ENCODE results near the gene TMEM266.

Gene TMEM266

GRCh38 chr15:76201536-76202255 is 141.9 kb downstream of the TMEM266 start:
- no peak for DNase-seq (ENCODE audit: low read depth, low spot score)

- no peak for DNase-seq (ENCODE audit: low read depth, low spot score)
Measured at GRCh38 chr15:76203346-76204108, 143.7 kb downstream of the TMEM266 start.

GRCh38 chr15:76204109-76204845 is 144.5 kb downstream of the TMEM266 start:
- DNase-seq (ENCODE audit: low read depth, low spot score), result no peak

DNA sequence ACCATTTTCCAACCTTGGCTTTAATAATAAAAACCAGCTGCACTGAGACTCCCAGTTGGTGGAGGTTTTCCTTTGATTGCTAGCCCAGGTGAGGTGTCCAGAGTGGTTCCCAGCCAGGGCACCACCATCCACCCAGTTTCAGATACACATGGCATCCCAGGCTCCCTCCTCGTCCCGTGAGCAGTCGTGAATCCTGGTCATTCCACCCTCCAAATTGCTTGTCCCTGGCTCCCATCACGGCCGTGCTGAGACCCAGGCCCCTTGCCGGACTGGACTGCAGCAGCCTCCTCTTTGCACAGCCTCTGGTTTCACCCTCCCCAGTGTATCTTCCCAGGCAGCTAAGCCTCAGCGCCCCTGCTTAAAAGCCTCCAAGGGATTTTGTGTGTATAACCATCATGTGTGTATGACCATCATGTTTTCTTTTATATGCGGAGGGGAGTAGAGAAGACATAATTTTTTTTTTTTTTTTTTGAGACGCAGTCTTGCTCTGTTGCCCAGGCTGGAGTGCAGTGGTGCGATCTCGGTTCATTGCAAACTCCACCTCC is 145.2 kb downstream of the TMEM266 start:
- no peak for DNase-seq (ENCODE audit: low read depth, low spot score)

- DNase-seq (ENCODE audit: low read depth, low spot score), result peak; percentile 94
Measured at GRCh38 chr15:76206325-76206976, 146.7 kb downstream of the TMEM266 start.

DNA sequence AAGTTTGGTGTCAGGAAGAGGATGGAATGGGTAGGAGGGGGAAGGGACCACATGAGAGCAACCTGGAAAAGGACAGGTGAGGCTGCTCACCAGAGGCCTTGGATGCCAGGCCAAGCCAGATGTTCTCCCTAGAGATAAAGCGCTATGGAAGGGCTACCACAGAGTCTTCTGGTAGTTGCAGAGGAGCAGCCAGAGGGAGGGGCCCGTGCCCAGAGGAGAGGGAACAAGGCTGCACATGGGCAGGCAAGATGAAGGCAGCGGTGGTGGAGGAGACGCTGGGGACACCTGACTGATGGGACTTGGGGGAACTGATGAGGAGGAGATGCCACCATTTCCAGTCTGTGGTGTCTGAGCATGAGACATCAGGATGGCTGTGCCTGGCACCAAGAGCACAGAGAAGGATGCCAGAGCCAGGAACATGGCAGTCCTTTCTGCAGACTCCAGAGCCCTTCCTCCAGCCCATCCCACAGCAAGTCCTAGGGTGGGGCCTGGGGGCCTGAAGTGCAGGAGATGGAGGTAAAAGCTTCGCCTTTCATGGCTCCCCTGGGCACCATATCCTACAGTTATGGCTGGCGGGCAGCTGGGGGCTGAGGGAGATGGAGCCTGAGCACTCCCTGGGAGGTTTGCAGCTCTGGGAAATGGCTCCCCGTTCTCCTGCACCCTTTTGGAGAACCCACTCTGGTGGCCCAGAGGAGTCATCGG is 148.4 kb downstream of the TMEM266 start:
- no peak for DNase-seq (ENCODE audit: low read depth, low spot score)

- no peak for DNase-seq (ENCODE audit: low read depth, low spot score)
Measured at GRCh38 chr15:76208786-76209424, 149.1 kb downstream of the TMEM266 start.

DNA sequence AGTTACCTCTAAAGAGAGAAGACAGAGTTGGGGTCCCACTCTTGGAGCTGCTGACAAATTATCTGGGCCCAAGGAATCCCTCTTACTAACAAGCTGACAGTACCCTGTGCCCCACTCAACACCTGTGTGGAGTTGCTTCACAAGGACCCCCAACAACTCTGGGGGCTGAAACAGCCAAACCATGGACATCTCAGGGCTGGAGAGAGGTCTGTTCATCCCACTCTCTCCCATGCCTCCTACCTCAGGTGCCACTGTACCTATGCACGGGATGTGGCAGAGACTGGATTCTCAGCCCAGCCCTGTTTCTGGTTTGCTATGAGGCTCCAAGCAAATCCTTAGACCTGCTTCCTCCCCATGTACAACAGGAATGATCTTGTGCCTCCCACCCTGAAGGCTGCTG is 149.7 kb downstream of the TMEM266 start:
- DNase-seq (ENCODE audit: low read depth, low spot score), result no peak

DNA sequence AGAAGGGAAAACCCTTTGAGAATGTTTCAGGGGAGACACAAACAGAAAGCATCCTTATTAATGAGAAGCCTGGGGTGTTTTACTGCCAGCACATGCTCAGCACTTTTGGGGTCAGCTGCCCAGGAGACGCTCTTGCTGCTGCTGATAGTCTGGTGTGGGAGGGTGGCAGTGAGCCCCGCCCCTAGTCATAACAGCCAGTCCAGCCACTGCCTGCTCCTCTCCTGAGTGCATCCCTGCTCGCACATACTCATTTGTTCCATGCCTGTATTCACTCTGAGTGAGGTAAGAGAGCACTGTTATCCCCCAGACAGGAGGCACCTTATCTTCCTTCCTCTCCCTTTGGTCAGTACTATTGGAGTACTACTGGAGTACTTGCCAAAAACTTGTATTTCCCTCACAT is 150.2 kb downstream of the TMEM266 start:
- no peak for DNase-seq (ENCODE audit: low read depth, low spot score)

- no peak for DNase-seq (ENCODE audit: low read depth, low spot score)
Measured at GRCh38 chr15:76215634-76216033, 155.8 kb downstream of the TMEM266 start.

GRCh38 chr15:76217029-76217881 is 157.5 kb downstream of the TMEM266 start:
- DNase-seq (ENCODE audit: low read depth, low spot score), result peak; percentile 91

GRCh38 chr15:76217882-76218217 is 158.1 kb downstream of the TMEM266 start:
- DNase-seq (ENCODE audit: low read depth, low spot score), result no peak

- DNase-seq (ENCODE audit: low read depth, low spot score), result no peak
Measured at GRCh38 chr15:76221085-76221767, 161.4 kb downstream of the TMEM266 start.

DNA sequence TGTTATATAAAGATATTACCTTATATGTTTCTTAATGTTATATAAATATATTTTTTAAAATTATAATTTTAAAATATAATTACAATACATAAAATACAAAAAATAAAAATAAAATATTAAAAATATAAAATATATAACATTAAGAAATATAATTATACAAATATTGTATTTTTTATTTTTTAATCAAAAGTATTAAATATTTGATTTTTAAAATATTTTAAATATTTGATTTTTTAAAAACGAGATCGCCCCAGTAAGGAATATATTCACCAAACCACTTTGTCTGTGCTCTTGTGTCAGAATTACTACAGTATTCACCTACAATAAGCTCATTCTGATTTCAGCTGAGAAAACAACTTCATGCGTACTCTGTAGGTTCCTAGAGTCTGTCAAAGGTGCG is 162.4 kb downstream of the TMEM266 start:
- DNase-seq (ENCODE audit: low read depth, low spot score), result no peak

DNA sequence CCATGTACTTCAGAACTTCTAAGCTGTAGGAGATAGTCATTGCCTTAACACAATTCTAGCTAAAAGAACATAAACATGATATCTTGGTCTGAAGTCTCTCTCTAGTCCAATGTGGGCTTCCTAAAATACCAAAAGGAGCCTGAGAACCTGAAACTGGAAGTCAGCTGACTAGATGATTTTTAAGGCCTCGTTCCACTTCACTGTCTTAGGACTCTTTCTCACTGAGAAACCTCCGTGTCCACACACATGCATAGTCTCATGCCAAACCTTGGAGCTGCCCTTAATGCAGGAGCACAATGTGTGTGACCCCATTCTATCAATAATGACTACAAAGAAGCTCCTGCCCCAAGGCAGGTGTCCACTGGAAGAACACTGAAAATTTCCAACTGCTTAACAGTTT is 163.7 kb downstream of the TMEM266 start:
- DNase-seq (ENCODE audit: low read depth, low spot score), result no peak

DNA sequence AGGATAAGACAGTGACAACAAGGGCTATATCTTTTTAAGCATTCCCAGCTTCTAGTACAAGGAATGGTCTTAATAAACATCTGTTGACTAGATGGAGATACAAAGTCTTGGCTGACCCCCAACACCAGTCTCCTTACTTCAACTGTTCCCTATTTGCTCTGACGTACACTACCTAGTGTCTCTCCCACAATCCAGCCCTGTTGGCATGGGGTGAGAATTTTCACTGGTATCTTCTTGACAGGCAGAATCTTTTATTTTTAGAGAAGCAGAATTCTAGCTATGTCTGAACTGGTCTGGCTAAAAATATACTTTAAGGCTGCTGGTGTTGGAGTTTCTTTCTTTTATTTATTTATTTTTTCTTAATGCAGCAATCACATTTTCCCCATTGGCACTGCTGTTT is 169.5 kb downstream of the TMEM266 start:
- DNase-seq (ENCODE audit: low read depth, low spot score), result no peak

DNA sequence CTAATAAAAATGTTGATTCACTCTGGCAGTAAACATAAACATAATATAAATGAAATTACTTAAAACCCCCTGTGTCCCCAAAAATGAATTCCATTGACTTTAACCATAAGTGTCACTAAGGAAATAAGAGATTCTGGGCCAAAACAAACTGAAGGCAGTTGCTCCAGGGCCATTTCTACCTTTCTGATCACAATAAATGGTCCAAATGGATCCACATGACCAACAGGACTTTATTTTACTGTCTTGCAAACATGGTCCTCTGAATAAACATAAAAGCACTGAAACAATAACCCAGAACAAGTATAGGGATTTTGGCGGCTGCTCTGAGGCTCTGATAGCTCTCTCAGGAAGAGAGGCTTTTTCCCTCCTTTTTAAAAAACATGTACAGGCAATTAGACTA is 174.1 kb downstream of the TMEM266 start:
- no peak for DNase-seq (ENCODE audit: low read depth, low spot score)

DNA sequence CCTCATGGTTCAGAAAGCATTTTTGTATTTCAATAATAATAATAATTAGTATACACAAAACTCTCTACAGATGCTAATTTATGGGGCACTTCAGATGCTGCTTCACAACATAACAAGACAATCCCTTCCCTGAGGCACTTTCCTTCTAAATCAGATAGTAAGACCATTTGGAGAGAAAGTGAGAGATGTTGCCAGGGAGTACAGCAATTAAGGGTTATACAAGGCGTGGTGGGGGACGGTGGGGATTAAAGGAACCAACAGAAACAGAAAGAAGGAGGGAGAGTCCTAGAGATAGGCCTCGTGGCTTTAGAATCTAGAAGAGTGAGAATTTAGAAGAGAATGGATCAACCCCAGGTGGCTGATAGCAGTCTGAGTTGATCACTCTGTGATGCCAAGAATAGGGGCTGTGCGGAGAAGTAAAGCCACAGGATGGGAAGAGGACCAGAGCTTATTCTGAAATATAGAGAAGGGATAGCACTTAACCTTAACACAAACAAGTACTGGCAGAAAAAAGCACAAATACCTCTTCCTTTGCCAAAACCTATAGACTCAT is 174.6 kb downstream of the TMEM266 start:
- no peak for DNase-seq (ENCODE audit: low read depth, low spot score)

Data from astrocyte of the hippocampus (primary cell).